ENCODE results near the gene ATXN1.
"Not testable (repeated sequence)": the region's sequence is repeated elsewhere in the genome, so short reads cannot be mapped to it uniquely, and the experiment has no call there.

The ATXN1 gene

GRCh38 chr6:16409531-16410441 is 351.5 kb downstream of the ATXN1 start:
- Histone ChIP-seq H3K27me3 (no peaks in the 10 kb centered on the region), H3K27ac (peak overlapping the region in 1 of 2 donors; percentile 11), H3K4me1 (peaks cover 0 to 62% (median 31%) of the 10 kb centered on the region in 4 donors), H3K36me3 (no peaks in the 10 kb centered on the region), H3K4me3 (no peak overlapping the region), H3K9me3 (no peaks in the 10 kb centered on the region)
- TF ChIP-seq, protein P1, sequence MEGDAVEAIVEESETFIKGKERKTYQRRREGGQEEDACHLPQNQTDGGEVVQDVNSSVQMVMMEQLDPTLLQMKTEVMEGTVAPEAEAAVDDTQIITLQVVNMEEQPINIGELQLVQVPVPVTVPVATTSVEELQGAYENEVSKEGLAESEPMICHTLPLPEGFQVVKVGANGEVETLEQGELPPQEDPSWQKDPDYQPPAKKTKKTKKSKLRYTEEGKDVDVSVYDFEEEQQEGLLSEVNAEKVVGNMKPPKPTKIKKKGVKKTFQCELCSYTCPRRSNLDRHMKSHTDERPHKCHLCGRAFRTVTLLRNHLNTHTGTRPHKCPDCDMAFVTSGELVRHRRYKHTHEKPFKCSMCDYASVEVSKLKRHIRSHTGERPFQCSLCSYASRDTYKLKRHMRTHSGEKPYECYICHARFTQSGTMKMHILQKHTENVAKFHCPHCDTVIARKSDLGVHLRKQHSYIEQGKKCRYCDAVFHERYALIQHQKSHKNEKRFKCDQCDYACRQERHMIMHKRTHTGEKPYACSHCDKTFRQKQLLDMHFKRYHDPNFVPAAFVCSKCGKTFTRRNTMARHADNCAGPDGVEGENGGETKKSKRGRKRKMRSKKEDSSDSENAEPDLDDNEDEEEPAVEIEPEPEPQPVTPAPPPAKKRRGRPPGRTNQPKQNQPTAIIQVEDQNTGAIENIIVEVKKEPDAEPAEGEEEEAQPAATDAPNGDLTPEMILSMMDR (IDR thresholded peaks at IDR 0.05): peak; percentile 78 to 87
- intact Hi-C loops (cut with DNase I; ENCODE audit: low total_unique reads): loop anchor here (5.0 kb wide), 1 partner anchor 72 kb away; no protein-coding TSS in a partner anchor
- DNase-seq: peak; percentile 59 to 77

DNA sequence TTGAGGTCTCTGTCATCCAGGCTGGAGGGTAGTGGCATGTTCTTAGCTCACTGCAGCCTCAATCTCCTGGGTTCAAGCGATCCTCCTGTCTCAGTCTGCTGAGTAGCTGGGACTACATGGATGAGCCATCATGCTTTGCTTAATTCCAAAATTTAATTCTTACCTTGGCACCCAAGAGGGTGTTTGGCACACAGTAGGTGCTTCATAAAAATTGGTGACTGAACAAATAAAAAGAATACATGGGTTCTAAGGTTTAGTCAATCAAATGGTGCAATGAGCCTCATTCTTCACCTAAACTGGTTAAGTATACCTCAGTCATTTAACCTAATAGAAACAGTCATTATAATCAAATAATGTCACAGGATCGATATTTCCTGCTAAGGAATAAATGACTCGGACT is 352.5 kb downstream of the ATXN1 start:
- no peaks in the 10 kb centered on the region for H3K27me3 ChIP-seq
- H3K27ac ChIP-seq: no peak overlapping the region
- H3K4me1 ChIP-seq: peaks cover 0 to 62% (median 34%) of the 10 kb centered on the region in 4 donors
- intact Hi-C loops (cut with DNase I; ENCODE audit: low total_unique reads): loop anchor here (5.0 kb wide), 1 partner anchor 71 kb away; no protein-coding TSS in a partner anchor
- H3K36me3 ChIP-seq: no peaks in the 10 kb centered on the region
- TF ChIP-seq, protein P1 (IDR thresholded peaks at IDR 0.05): no peak
- DNase-seq: no peak
- H3K4me3 ChIP-seq: no peak overlapping the region
- no peaks in the 10 kb centered on the region for H3K9me3 ChIP-seq

GRCh38 chr6:16406966-16407365 is 354.3 kb downstream of the ATXN1 start:
- H3K4me1 ChIP-seq: peaks cover 0 to 62% (median 43%) of the 10 kb centered on the region in 4 donors
- intact Hi-C loops (cut with DNase I; ENCODE audit: low total_unique reads): loop anchor here (5.0 kb wide), 1 partner anchor 70 kb away; no protein-coding TSS in a partner anchor
- no peak for DNase-seq
- H3K27ac ChIP-seq: no peak overlapping the region
- H3K4me3 ChIP-seq: no peak overlapping the region
- H3K36me3 ChIP-seq: no peaks in the 10 kb centered on the region
- TF ChIP-seq, protein P1 (IDR thresholded peaks at IDR 0.05): no peak
- no peaks in the 10 kb centered on the region for H3K27me3 ChIP-seq
- H3K9me3 ChIP-seq: no peaks in the 10 kb centered on the region

DNA sequence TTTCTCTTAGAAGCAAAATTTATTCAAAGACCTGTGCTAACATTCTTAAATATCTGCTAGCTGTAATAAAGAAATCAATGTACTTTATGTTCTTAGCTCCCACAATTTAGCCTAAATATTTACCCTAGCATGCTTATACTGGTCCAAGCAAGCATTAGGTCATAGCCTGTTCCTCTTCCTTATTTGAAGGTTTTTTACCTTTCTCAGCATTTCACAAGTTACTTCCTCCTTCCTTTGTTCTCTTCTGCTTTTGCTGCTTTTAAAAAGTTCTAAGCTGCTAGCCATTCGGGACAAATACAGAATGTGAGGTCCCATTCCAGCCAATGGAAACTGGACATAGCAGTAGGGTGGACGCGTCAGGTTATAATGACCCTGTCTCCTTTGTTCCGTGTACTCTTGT is 354.7 kb downstream of the ATXN1 start:
- not testable (repeated sequence) for H3K36me3 ChIP-seq, H3K27ac ChIP-seq, H3K9me3 ChIP-seq, DNase-seq, H3K27me3 ChIP-seq, H3K4me3 ChIP-seq
- intact Hi-C loops (cut with DNase I; ENCODE audit: low total_unique reads): loop anchor here (5.0 kb wide), 1 partner anchor 69 kb away; no protein-coding TSS in a partner anchor
- H3K4me1 ChIP-seq: peaks cover 0 to 65% (median 45%) of the 10 kb centered on the region in 4 donors

DNA sequence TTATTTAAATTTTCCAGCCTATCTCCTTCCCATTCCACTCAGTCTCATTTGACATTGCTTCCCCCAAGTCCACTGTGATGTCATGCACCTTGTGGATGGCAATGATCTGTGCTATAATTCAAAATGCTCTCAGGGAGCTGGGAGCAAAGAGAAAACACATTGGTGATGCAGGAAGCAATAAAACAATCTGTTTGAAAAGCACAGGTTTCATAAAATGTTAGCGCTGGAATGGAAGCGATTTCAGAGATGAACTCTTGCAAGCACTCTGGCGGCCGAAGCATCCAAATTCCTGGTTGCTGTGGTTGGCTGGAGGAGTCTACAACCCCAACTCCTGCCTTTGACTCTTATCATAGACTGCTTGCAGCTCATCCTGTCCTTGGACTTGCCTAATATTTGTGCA is 355.9 kb downstream of the ATXN1 start:
- DNase-seq: no peak
- H3K9me3 ChIP-seq: no peaks in the 10 kb centered on the region
- no peak overlapping the region for H3K27ac ChIP-seq
- peaks cover 0 to 74% (median 51%) of the 10 kb centered on the region in 4 donors for H3K4me1 ChIP-seq
- H3K4me3 ChIP-seq: no peak overlapping the region
- intact Hi-C loops (cut with DNase I; ENCODE audit: low total_unique reads): loop anchor here (5.0 kb wide), 1 partner anchor 68 kb away; no protein-coding TSS in a partner anchor
- TF ChIP-seq, protein P1 (IDR thresholded peaks at IDR 0.05): no peak
- H3K27me3 ChIP-seq: no peaks in the 10 kb centered on the region
- H3K36me3 ChIP-seq: no peaks in the 10 kb centered on the region

- Histone ChIP-seq H3K27ac (peak overlapping the region; percentile 53 to 71), H3K4me3 (no peak overlapping the region), H3K9me3 (no peaks in the 10 kb centered on the region), H3K4me1 (peaks cover 0 to 77% (median 52%) of the 10 kb centered on the region in 4 donors), H3K27me3 (no peaks in the 10 kb centered on the region), H3K36me3 (no peaks in the 10 kb centered on the region)
- no peak for DNase-seq
- intact Hi-C loops (cut with DNase I; ENCODE audit: low total_unique reads): no loop called here
- TF ChIP-seq, protein P1 (IDR thresholded peaks at IDR 0.05): no peak
These were observed 356.8 kb downstream of the ATXN1 start for GRCh38 chr6:16404456-16404855.

Data from tibial artery (tissue), 4 donors.